ENCODE results near the gene KCNG2.

KCNG2 gene

DNA sequence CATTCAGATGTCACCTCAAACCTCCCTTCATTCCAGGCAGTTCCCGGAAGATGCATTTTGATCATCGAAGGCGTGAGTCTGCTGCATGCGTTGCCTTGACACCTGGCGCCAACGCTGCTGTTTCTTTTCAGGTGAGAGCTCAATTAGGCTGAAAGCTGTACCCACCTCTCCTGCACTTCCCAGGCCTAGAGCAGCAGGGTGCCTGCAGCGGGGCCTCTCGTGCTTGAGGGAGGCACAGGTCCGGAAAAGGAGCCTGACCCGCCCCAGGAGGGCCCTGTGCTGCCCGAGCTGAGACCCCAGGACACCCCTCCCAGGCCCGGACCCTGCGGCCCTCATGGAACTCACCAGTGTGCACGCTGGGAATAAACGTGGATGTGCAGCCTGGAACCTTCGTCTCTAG, 31.4 kb upstream of the KCNG2 start:
- Histone ChIP-seq H3K4me1 (ENCODE audit: insufficient read depth, low read length, severe bottlenecking) (no peaks in the 10 kb centered on the region), H3K36me3 (ENCODE audit: insufficient read depth, low read length) (no peaks in the 10 kb centered on the region; the same call in 1 of the 2 replicates), H3F3A (ENCODE audit: insufficient read depth, low read length) (no peaks in the 10 kb centered on the region), H3K4me2 (ENCODE audit: low read length) (no peak overlapping the region), H3K9me3 (ENCODE audit: low read length) (0 out of 2 replicates have a peak, but pooled peaks cover 3% of the 10 kb centered on the region), H3K27me3 (ENCODE audit: insufficient read depth, low read length) (peaks cover 8% of the 10 kb centered on the region; the same call in 1 of the 2 replicates), H3K4me3 (ENCODE audit: low read depth, low read length, poor library complexity, severe bottlenecking) (no peak overlapping the region), H4K20me1 (ENCODE audit: insufficient read depth, low read length) (no peaks in the 10 kb centered on the region), H2AFZ (ENCODE audit: low read length) (no peak overlapping the region), H3K9ac (ENCODE audit: low read length) (no peak overlapping the region), H3K27ac (ENCODE audit: low read depth, low read length, poor library complexity, severe bottlenecking) (no peak overlapping the region), H3K9me2 (ENCODE audit: low read depth, low read length) (no peaks in the 10 kb centered on the region), H3K79me2 (ENCODE audit: insufficient read depth, low read length) (no peaks in the 10 kb centered on the region)
- TF ChIP-seq, protein P1, sequence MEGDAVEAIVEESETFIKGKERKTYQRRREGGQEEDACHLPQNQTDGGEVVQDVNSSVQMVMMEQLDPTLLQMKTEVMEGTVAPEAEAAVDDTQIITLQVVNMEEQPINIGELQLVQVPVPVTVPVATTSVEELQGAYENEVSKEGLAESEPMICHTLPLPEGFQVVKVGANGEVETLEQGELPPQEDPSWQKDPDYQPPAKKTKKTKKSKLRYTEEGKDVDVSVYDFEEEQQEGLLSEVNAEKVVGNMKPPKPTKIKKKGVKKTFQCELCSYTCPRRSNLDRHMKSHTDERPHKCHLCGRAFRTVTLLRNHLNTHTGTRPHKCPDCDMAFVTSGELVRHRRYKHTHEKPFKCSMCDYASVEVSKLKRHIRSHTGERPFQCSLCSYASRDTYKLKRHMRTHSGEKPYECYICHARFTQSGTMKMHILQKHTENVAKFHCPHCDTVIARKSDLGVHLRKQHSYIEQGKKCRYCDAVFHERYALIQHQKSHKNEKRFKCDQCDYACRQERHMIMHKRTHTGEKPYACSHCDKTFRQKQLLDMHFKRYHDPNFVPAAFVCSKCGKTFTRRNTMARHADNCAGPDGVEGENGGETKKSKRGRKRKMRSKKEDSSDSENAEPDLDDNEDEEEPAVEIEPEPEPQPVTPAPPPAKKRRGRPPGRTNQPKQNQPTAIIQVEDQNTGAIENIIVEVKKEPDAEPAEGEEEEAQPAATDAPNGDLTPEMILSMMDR (IDR thresholded peaks at IDR 0.05; ENCODE audit: low read length) = no peak
- no peak for TF ChIP-seq EZH2 (IDR thresholded peaks at IDR 0.05; ENCODE audit: borderline replicate concordance, low read length)

DNA sequence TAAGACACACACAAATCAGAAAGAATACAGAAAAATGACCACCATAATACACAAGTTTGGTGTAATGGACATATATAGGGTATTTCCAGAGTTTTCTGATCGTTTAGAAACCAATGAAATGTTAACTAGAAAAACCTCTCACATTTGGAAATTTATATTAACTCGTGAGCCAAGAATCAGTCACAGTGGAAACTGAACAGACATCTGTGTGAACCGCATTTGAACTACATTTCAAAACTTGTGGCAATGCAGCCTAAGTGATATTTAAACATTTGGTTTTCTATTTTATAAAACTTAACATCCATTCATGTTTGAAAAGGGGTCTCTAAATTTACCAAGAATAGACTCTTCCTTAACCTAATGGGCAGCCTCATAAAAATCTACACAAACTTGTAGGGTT, 29.0 kb upstream of the KCNG2 start:
- H3K4me3 ChIP-seq (ENCODE audit: low read depth, low read length, poor library complexity, severe bottlenecking) = no peak overlapping the region
- no peak overlapping the region for H3K27ac ChIP-seq (ENCODE audit: low read depth, low read length, poor library complexity, severe bottlenecking)
- no peaks in the 10 kb centered on the region for H3K4me1 ChIP-seq (ENCODE audit: insufficient read depth, low read length, severe bottlenecking)
- H3F3A ChIP-seq (ENCODE audit: insufficient read depth, low read length) = no peaks in the 10 kb centered on the region
- TF ChIP-seq, protein P1 (IDR thresholded peaks at IDR 0.05; ENCODE audit: low read length) = no peak
- no peak for TF ChIP-seq EZH2 (IDR thresholded peaks at IDR 0.05; ENCODE audit: borderline replicate concordance, low read length)
- no peaks in the 10 kb centered on the region for H3K9me2 ChIP-seq (ENCODE audit: low read depth, low read length)
- no peaks in the 10 kb centered on the region for H3K79me2 ChIP-seq (ENCODE audit: insufficient read depth, low read length)
- H4K20me1 ChIP-seq (ENCODE audit: insufficient read depth, low read length) = no peaks in the 10 kb centered on the region
- H3K27me3 ChIP-seq (ENCODE audit: insufficient read depth, low read length) = peaks cover 8% of the 10 kb centered on the region; the same call in 1 of the 2 replicates
- no peak overlapping the region for H3K9ac ChIP-seq (ENCODE audit: low read length)
- no peak overlapping the region for H2AFZ ChIP-seq (ENCODE audit: low read length)
- H3K9me3 ChIP-seq (ENCODE audit: low read length) = 0 out of 2 replicates have a peak, but pooled peaks cover 3% of the 10 kb centered on the region
- no peaks in the 10 kb centered on the region; the same call in 1 of the 2 replicates for H3K36me3 ChIP-seq (ENCODE audit: insufficient read depth, low read length)
- no peak overlapping the region for H3K4me2 ChIP-seq (ENCODE audit: low read length)

- H3K9ac ChIP-seq (ENCODE audit: low read length) = no peak overlapping the region
- no peaks in the 10 kb centered on the region for H3K9me2 ChIP-seq (ENCODE audit: low read depth, low read length)
- no peaks in the 10 kb centered on the region; the same call in 1 of the 2 replicates for H3K36me3 ChIP-seq (ENCODE audit: insufficient read depth, low read length)
- H3K27me3 ChIP-seq (ENCODE audit: insufficient read depth, low read length) = peaks cover 8% of the 10 kb centered on the region; the same call in 1 of the 2 replicates
- H4K20me1 ChIP-seq (ENCODE audit: insufficient read depth, low read length) = no peaks in the 10 kb centered on the region
- 0 out of 2 replicates have a peak, but pooled peaks cover 3% of the 10 kb centered on the region for H3K9me3 ChIP-seq (ENCODE audit: low read length)
- no peaks in the 10 kb centered on the region for H3K79me2 ChIP-seq (ENCODE audit: insufficient read depth, low read length)
- H3K27ac ChIP-seq (ENCODE audit: low read depth, low read length, poor library complexity, severe bottlenecking) = no peak overlapping the region
- H3K4me3 ChIP-seq (ENCODE audit: low read depth, low read length, poor library complexity, severe bottlenecking) = no peak overlapping the region
- H3K4me2 ChIP-seq (ENCODE audit: low read length) = no peak overlapping the region
- H3F3A ChIP-seq (ENCODE audit: insufficient read depth, low read length) = no peaks in the 10 kb centered on the region
- no peak overlapping the region for H2AFZ ChIP-seq (ENCODE audit: low read length)
- no peak for TF ChIP-seq EZH2 (IDR thresholded peaks at IDR 0.05; ENCODE audit: borderline replicate concordance, low read length)
- TF ChIP-seq, protein P1 (IDR thresholded peaks at IDR 0.05; ENCODE audit: low read length) = no peak
- H3K4me1 ChIP-seq (ENCODE audit: insufficient read depth, low read length, severe bottlenecking) = no peaks in the 10 kb centered on the region
Observed at GRCh38 chr18:79769698-79770500, 27.8 kb upstream of the KCNG2 start.
